GM18498 (cell line): Measurements from ENCODE around the gene UGT1A9.

Experiments used
- ATAC-seq: cut with Tn5 transposase; IDR thresholded peaks from one replicate; pipeline ENCODE4 v1.9.1; 2021; ENCODE audit warnings: mild to moderate bottlenecking, moderate library complexity; ENCODE audit not compliant: unreplicated experiment

UGT1A9 gene

DNA sequence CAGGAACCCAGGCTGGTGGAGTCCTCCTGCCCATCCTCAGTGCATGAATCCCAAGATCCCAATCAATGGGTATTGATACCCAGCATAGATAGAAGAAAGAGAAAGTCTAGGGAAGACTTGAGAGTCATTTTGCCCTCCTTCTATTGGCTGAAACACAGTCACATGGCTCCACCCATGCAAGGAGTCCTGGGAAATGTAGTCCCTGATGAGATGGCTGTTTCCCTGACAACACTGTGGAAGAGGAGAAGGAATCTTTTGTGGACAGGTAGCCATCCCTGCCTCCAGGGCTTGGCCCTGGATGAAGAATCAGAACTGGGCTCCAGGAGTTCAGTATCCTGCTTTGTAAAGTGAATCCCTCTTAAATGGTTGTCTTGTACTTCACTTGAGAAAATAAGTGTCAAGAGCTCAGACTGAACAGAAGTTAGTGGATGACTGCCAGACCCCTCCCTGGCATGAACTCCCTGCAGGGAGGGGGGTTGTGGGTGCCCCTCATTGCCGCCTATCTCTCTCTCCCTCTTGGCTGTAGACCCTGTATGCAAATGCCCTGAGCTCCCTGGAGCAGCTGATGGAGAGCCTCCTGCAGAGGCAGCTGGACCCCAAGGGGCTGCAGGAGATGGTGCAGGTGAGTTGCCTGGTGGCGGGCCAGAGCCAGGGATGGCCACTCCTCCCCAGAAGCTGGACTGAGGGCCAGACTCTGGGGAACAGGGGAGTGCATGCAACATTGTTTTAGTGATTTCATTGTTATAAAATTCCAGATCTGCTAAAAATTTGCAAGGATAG, 142.5 kb downstream of the UGT1A9 start:
- ATAC-seq, result no peak

DNA sequence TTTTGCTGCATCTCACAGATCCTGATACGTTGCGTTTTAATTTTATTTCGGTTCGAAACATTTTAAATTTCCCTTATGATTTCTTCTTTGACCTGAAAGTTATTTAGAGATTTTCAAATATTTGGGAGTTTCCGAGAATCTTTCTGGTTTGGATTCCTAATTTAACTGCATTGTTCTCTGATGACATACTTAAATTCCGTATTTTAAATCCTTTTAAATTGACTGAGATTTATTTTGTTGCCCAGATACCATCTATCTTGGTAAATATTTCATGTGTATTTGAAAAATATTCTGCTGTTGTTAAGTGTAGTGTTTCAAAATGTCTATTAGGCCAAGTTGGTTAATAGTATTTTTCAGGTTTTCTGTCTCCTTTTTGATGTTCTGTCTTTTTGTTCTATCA, 144.2 kb downstream of the UGT1A9 start:
- no peak for ATAC-seq

DNA sequence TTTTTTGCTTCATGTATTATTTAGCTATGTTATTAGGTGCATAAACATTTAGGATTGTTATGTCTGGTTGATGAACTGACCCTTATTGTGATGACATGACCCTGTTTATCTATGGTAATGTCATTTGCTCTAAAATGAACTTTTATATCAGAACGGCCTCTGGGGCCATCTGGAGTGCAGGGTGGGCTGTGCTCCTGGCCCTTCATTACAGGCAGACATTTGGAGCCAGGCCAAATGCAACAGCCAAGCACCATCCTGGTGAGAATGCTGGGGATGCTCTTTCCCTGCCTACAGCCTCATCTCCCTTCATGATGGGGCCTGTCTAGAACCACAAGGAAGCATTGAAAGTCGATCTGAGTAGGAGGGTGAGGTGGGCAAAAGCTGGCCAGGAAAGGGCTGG, 144.6 kb downstream of the UGT1A9 start:
- ATAC-seq, result no peak

GRCh38 chr2:233816771-233817170, 145.1 kb downstream of the UGT1A9 start:
- ATAC-seq, result no peak

DNA sequence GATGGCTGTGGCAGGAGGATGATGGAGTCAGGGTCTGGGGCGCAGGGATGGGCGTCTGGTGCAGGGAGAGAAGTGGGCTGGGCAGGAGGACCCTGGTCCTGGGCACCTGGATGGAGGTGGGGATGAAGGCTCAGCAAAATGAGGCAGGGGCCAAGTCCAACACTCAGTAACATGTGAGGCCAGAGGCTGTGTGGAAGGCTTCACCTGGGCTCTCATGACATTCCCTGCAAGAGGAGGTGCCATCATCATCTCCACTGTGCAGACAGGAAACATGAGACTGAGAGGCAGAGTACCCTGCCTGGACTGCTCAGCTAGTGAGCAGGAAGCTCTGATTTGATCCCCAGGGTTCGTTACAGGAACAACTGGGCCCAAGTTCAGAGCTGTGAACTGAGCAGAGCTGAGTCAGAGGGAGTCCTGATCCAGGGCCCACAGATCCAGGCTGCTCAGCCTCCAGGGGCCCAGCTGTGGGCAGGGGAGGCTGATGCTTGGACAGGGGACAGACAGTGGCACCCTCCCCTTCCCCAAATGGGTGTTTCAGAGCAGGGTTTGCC, 145.7 kb downstream of the UGT1A9 start:
- ATAC-seq, result no peak

DNA sequence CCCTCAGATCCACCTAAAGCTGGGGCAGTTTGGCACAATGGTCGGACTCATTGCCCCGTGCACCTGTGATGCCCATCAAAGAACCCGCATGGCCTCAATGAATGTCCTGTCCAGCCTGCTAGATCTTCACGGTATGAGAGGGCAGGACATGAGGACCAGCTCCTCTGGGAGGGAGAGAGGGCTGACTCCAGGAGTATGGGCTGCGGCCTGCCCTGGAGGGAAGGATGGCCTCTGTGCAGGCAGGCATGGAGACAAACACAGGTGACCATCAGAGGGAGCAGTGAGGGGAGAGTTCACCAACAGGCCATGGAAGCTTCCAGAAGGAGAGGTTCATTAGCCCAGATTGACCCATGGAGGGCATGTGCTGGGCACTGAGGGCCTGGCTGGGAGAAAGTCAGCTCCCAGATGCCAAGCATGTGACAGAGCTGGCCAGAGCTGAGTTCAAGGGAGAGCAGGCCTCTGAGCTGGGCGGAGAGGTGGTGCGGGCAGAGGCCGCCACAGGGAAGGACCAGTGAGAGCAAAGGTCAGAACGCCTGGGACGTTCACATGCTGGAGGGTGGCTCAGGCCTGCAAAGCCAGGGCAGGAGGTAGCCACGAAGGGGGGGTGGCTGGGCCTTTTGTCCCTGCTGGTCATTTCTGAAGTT, 146.4 kb downstream of the UGT1A9 start:
- ATAC-seq, result no peak

GRCh38 chr2:233818639-233819621, 147.2 kb downstream of the UGT1A9 start:
- no peak for ATAC-seq

GRCh38 chr2:233819884-233820773, 148.4 kb downstream of the UGT1A9 start:
- ATAC-seq, result no peak

DNA sequence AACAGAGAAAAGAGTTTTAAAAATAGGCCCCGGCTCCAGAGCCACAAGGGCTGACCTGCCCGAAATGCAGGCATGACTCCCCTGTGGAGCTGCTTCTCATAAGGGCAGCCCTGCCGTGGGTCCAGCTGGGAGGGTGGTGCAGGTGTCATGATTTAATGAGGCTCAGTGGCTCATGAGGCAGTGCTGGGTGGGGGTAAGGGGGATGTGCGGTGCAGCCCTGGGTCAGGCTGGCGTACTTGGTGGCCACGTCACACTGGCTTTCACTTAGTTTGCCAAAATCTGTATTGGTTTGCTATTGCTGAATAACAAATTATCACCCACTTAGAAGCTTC, 149.0 kb downstream of the UGT1A9 start:
- ATAC-seq, result no peak

DNA sequence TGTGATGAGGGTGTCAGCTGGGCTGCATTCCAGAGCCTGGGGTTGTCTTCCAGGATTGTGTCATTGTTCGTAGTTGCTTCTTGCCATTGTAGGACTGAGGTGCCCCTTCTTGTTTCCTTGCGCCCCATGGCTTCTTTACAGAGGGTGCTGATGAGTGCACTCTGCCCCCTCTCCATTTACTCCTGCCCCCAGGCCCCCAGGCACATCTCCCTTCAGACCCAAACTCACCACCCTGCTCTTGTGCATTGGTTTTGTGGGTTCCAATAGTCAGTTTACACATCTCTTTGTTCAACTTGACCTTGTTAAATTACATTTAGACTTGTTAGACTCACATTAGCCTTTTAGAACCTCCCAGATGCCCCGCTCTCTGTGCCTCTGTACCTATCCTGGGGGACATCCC, 149.5 kb downstream of the UGT1A9 start:
- no peak for ATAC-seq

GRCh38 chr2:233821709-233822100, 150.0 kb downstream of the UGT1A9 start:
- ATAC-seq, result no peak

DNA sequence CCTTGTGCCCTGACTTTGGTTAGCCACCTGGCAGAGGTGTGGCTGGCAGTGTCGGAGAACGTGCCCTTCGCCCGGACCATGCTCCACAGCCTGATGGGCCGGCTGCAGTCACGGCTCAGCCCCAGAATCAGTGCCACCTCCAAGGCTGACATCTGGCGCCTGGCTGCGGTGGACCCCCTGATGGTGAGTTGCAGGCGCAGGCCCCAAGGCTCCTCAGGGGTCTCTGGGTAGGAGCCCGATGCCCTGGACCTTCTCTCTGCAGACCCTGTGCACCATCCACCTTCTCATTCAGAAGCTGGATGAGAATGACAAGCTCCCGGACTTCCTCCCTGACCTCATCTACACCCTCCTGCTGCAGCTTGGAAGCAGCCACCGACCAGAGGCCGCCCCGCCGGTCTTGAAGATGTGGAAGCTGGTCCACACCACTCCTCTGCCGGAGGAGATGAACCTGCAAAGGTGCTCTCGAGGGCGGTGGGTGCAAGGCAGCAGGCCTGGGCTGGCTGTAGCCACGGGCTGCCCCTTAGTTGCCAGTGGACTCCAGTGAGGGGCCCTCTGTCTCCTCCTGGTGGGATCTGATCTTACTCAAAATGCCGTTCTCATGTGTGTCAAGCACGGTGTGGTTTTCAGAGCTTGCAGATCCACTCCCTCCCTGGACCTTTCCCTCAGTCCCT, 150.5 kb downstream of the UGT1A9 start:
- ATAC-seq, result no peak
